ENCODE results near the gene EHF.
"Not testable (repeated sequence)": the region's sequence is repeated elsewhere in the genome, so short reads cannot be mapped to it uniquely, and the experiment has no call there.

EHF gene

GRCh38 chr11:34620820-34621792 lies at the start of gene EHF:
Gene EHF, plus strand, starts transcription at chr11:34621093. Its CDS starts 21,538 bp downstream, at chr11:34642631.
- DNase-seq (ENCODE audit: low spot score) (no peak), FAIRE-seq (no peak)

- FAIRE-seq (no peak), DNase-seq (ENCODE audit: low spot score) (no peak)
Observed at GRCh38 chr11:34573537-34573936, 47.4 kb upstream of the EHF start.

GRCh38 chr11:34575261-34575660 lies 45.6 kb upstream of the EHF start:
- FAIRE-seq = no peak

GRCh38 chr11:34575671-34576070 lies 45.2 kb upstream of the EHF start:
- no peak for DNase-seq (ENCODE audit: low spot score)

More at GRCh38 chr11:34575261-34575660, 45.6 kb upstream of the EHF start:
- DNase-seq (ENCODE audit: low spot score) = no peak

GRCh38 chr11:34576331-34576730 lies 44.6 kb upstream of the EHF start:
- FAIRE-seq = no peak
- DNase-seq (ENCODE audit: low spot score) = no peak

More at GRCh38 chr11:34575671-34576070, 45.2 kb upstream of the EHF start:
- FAIRE-seq = no peak

GRCh38 chr11:34583818-34584217 lies 37.1 kb upstream of the EHF start:
- FAIRE-seq (no peak), DNase-seq (ENCODE audit: low spot score) (no peak)

- no peak for DNase-seq (ENCODE audit: low spot score)
- FAIRE-seq = no peak
Observed at GRCh38 chr11:34585304-34585734, 35.6 kb upstream of the EHF start.

- FAIRE-seq = peak; percentile 73
- peak; percentile 66 for DNase-seq (ENCODE audit: low spot score)
Observed at GRCh38 chr11:34585735-34586487, 35.0 kb upstream of the EHF start.

- DNase-seq (ENCODE audit: low spot score) = no peak
- FAIRE-seq = no peak
Observed at GRCh38 chr11:34586488-34587281, 34.2 kb upstream of the EHF start.

- DNase-seq (ENCODE audit: low spot score) (no peak), FAIRE-seq (no peak)
Observed at GRCh38 chr11:34587282-34587677, 33.6 kb upstream of the EHF start.

GRCh38 chr11:34588023-34588422 lies 32.9 kb upstream of the EHF start:
- no peak for FAIRE-seq

GRCh38 chr11:34588701-34589100 lies 32.2 kb upstream of the EHF start:
- FAIRE-seq = no peak

More at GRCh38 chr11:34588023-34588422, 32.9 kb upstream of the EHF start:
- no peak for DNase-seq (ENCODE audit: low spot score)

GRCh38 chr11:34589177-34589576 lies 31.7 kb upstream of the EHF start:
- not testable (repeated sequence) for FAIRE-seq; DNase-seq (ENCODE audit: low spot score)

More at GRCh38 chr11:34588701-34589100, 32.2 kb upstream of the EHF start:
- no peak for DNase-seq (ENCODE audit: low spot score)

GRCh38 chr11:34593085-34593484 lies 27.8 kb upstream of the EHF start:
- FAIRE-seq (no peak), DNase-seq (ENCODE audit: low spot score) (no peak)

GRCh38 chr11:34594603-34595002 lies 26.3 kb upstream of the EHF start:
- DNase-seq (ENCODE audit: low spot score) (no peak), FAIRE-seq (no peak)

- no peak for FAIRE-seq
Observed at GRCh38 chr11:34595391-34595790, 25.5 kb upstream of the EHF start.

GRCh38 chr11:34595960-34596644 lies 24.8 kb upstream of the EHF start:
- DNase-seq (ENCODE audit: low spot score) = no peak
- FAIRE-seq = no peak

More at GRCh38 chr11:34595391-34595790, 25.5 kb upstream of the EHF start:
- no peak for DNase-seq (ENCODE audit: low spot score)

- FAIRE-seq (peak; percentile 91), DNase-seq (ENCODE audit: low spot score) (peak; percentile 95)
Observed at GRCh38 chr11:34599406-34599945, 21.4 kb upstream of the EHF start.

- FAIRE-seq (peak; percentile 77), DNase-seq (ENCODE audit: low spot score) (peak; percentile 81)
Observed at GRCh38 chr11:34600339-34601084, 20.4 kb upstream of the EHF start.

- no peak for DNase-seq (ENCODE audit: low spot score)
- no peak for FAIRE-seq
Observed at GRCh38 chr11:34601085-34601444, 19.8 kb upstream of the EHF start.
